ENCODE data around the gene KISS1R.

Gene KISS1R

GRCh38 chr19:899336-900042 is 17.6 kb upstream of the KISS1R start:
- DNase-seq (ENCODE audit: low spot score), result no peak

GRCh38 chr19:900043-900301 is 17.2 kb upstream of the KISS1R start:
- no peak for DNase-seq (ENCODE audit: low spot score)

GRCh38 chr19:900302-901111 is 16.6 kb upstream of the KISS1R start:
- no peak for DNase-seq (ENCODE audit: low spot score)

- DNase-seq (ENCODE audit: low spot score), result no peak
These were observed 15.7 kb upstream of the KISS1R start for GRCh38 chr19:901216-902092.

- DNase-seq (ENCODE audit: low spot score), result no peak
These were observed 15.1 kb upstream of the KISS1R start for GRCh38 chr19:902093-902370.

- DNase-seq (ENCODE audit: low spot score), result no peak
These were observed 14.5 kb upstream of the KISS1R start for GRCh38 chr19:902446-903226.

- no peak for DNase-seq (ENCODE audit: low spot score)
These were observed 13.8 kb upstream of the KISS1R start for GRCh38 chr19:903266-903797.

- DNase-seq (ENCODE audit: low spot score), result no peak
These were observed 12.6 kb upstream of the KISS1R start for GRCh38 chr19:904545-904944.

- DNase-seq (ENCODE audit: low spot score), result no peak
These were observed 10.7 kb upstream of the KISS1R start for GRCh38 chr19:906480-906879.

GRCh38 chr19:907183-907853 is 9.8 kb upstream of the KISS1R start:
- no peak for DNase-seq (ENCODE audit: low spot score)

GRCh38 chr19:911197-912033 is 5.7 kb upstream of the KISS1R start:
- DNase-seq (ENCODE audit: low spot score), result no peak

GRCh38 chr19:912181-913079 is 4.7 kb upstream of the KISS1R start:
- no peak for DNase-seq (ENCODE audit: low spot score)

GRCh38 chr19:913080-913748 is 3.9 kb upstream of the KISS1R start, which contains the start of gene R3HDM4:
TSS of gene R3HDM4 (minus strand) at chr19:913219. CDS start at chr19:913157, 62 bp downstream.
- DNase-seq (ENCODE audit: low spot score), result peak; percentile 77

GRCh38 chr19:916645-917322 is 349 bp upstream of the KISS1R start:
- no peak for DNase-seq (ENCODE audit: low spot score)

GRCh38 chr19:918152-918437 is 962 bp downstream of the KISS1R start:
- DNase-seq (ENCODE audit: low spot score), result no peak

GRCh38 chr19:918481-919198 is 1.5 kb downstream of the KISS1R start:
- peak; percentile 44 for DNase-seq (ENCODE audit: low spot score)

- DNase-seq (ENCODE audit: low spot score), result no peak
These were observed 2.3 kb downstream of the KISS1R start for GRCh38 chr19:919199-920050.
